WTC11 (cell line): ENCODE results near the gene HSD17B14.

Source experiments
- ATF3 ChIP-seq: sonication (generic); formaldehyde crosslinking; conservative IDR thresholded peaks from 2 replicates; pipeline ENCODE4 v1.8.1; 2022; ENCODE audit warnings: mild to moderate bottlenecking, missing genetic modification reagents
- CTCF ChIP-seq: fragments of 200-600 bp; IDR thresholded peaks from 2 replicates; pipeline ENCODE4 v1.8.0; 2022; ENCODE audit warnings: antibody characterized with exemption
- PREB ChIP-seq: sonication (generic); formaldehyde crosslinking; IDR thresholded peaks from 2 replicates; pipeline ENCODE4 v1.8.1; 2022; ENCODE audit warnings: mild to moderate bottlenecking, missing genetic modification reagents, moderate library complexity, borderline replicate concordance
- TP53 ChIP-seq: sonication (generic); formaldehyde crosslinking; IDR thresholded peaks from 2 replicates; pipeline ENCODE4 v1.8.1; 2023; ENCODE audit warnings: mild to moderate bottlenecking, missing genetic modification reagents
- ZNF138 ChIP-seq: sonication (generic); formaldehyde crosslinking; conservative IDR thresholded peaks from 2 replicates; pipeline ENCODE4 v1.8.1; 2022; ENCODE audit warnings: mild to moderate bottlenecking, moderate library complexity, missing genetic modification reagents

- TF ChIP-seq PREB (CRISPR knock-in tag): no peak
- no peak for TF ChIP-seq ATF3 (CRISPR knock-in tag)
- TF ChIP-seq CTCF: no peak
- TF ChIP-seq TP53: no peak
- no peak for TF ChIP-seq ZNF138 (CRISPR knock-in tag)
Measured at GRCh38 chr19:48772503-48772953, 63.8 kb downstream of the HSD17B14 start.
